GM18499 (cell line): ENCODE data around the gene CACNA1F.

ENCODE experiments used
- ATAC-seq: cut with Tn5 transposase; IDR thresholded peaks from one replicate; pipeline ENCODE4 v1.9.1; 2021; ENCODE audit warnings: moderate number of reproducible peaks; ENCODE audit not compliant: insufficient read depth, unreplicated experiment

CACNA1F gene

GRCh38 chrX:49160908-49161307 is 72.2 kb downstream of the CACNA1F start:
- no peak for ATAC-seq

GRCh38 chrX:49157194-49157593 is 75.9 kb downstream of the CACNA1F start:
- ATAC-seq: no peak

GRCh38 chrX:49155900-49156837 is 77.0 kb downstream of the CACNA1F start:
- ATAC-seq: peak; percentile 68

- ATAC-seq: peak; percentile 7
Observed at GRCh38 chrX:49155243-49155899, 77.8 kb downstream of the CACNA1F start.
